DND-41 (cell line): ENCODE data around the gene ACKR3.

Experiments
- ATAC-seq: fragments of 200-7000 bp; cut with Tn5 transposase; 3 replicates; pipeline ENCODE4 v1.9.1; 2021; ENCODE audit warnings: low read depth; ENCODE audit not compliant: insufficient read depth
- DNase-seq: peaks from one replicate; pipeline ENCODE4 v3.0.0-alpha.2; 2020
- H2AFZ ChIP-seq: 2 replicates; pipeline ENCODE4 v1.6.0; 2012; ENCODE audit warnings: low read depth, low read length
- H3K27ac ChIP-seq: 2 replicates; pipeline ENCODE4 v1.5.1; 2012; ENCODE audit warnings: low read length, inconsistent platforms
- H3K27me3 ChIP-seq: fragments of 200-600 bp; sonication (generic); 2 replicates; pipeline ENCODE4 v1.6.0; 2012; ENCODE audit warnings: low read length, mild to moderate bottlenecking, inconsistent platforms; ENCODE audit not compliant: insufficient read depth, poor library complexity
- H3K36me3 ChIP-seq: 2 replicates; pipeline ENCODE4 v1.5.1; 2012; ENCODE audit warnings: low read length, inconsistent platforms; ENCODE audit not compliant: insufficient read depth
- H3K4me1 ChIP-seq: 2 replicates; pipeline ENCODE4 v1.5.1; 2012; ENCODE audit warnings: mild to moderate bottlenecking, low read length; ENCODE audit not compliant: insufficient read depth
- H3K4me2 ChIP-seq: 2 replicates; pipeline ENCODE4 v1.6.0; 2012; ENCODE audit warnings: mild to moderate bottlenecking, moderate library complexity, low read length, inconsistent platforms; ENCODE audit not compliant: insufficient read depth
- H3K4me3 ChIP-seq, 2 experiments: fragments of 200-600 bp in 1 of 2; shearing (Covaris generic) in 1 of 2; 2 replicates each; pipeline ENCODE4 v1.5.1; 2012 to 2016; ENCODE audit warnings: inconsistent platforms in 2 of 2, low read length in 2 of 2, mild to moderate bottlenecking in 2 of 2, low read depth in 1 of 2, moderate library complexity in 1 of 2
- H3K79me2 ChIP-seq: 2 replicates; pipeline ENCODE4 v1.6.0; 2012; ENCODE audit warnings: low read length, inconsistent platforms; ENCODE audit not compliant: insufficient read depth
- H3K9ac ChIP-seq: 2 replicates; pipeline ENCODE4 v1.6.0; 2012; ENCODE audit warnings: low read depth, mild to moderate bottlenecking, inconsistent platforms, low read length, moderate library complexity
- H3K9me3 ChIP-seq: 2 replicates; pipeline ENCODE4 v1.5.1; 2012; ENCODE audit warnings: low read length, moderate library complexity, mild to moderate bottlenecking, inconsistent platforms; ENCODE audit not compliant: insufficient read depth, severe bottlenecking
- H4K20me1 ChIP-seq: 2 replicates; pipeline ENCODE4 v1.6.0; 2012; ENCODE audit warnings: low read length; ENCODE audit not compliant: insufficient read depth
- CTCF ChIP-seq: IDR thresholded peaks from 2 replicates; pipeline ENCODE4 v1.5.1; 2012; ENCODE audit warnings: borderline replicate concordance, low read length, moderate library complexity, mild to moderate bottlenecking; ENCODE audit not compliant: poor library complexity, severe bottlenecking; ENCODE audit errors: extremely low read depth
- EZH2 ChIP-seq: IDR thresholded peaks from 3 replicates; pipeline ENCODE4 v1.6.1; 2012; ENCODE audit warnings: borderline replicate concordance, low read depth, mild to moderate bottlenecking, moderate library complexity, low read length, inconsistent platforms; ENCODE audit not compliant: severe bottlenecking

ACKR3 gene

GRCh38 chr2:236565879-236566402 lies 3.7 kb upstream of the ACKR3 start:
- Histone ChIP-seq H3K4me2 (no peak overlapping the region), H4K20me1 (no peaks in the 10 kb centered on the region), H3K36me3 (no peaks in the 10 kb centered on the region), H3K4me1 (peaks cover 19% of the 10 kb centered on the region), H3K9me3 (no peaks in the 10 kb centered on the region), H3K27ac (no peak overlapping the region), H3K79me2 (no peaks in the 10 kb centered on the region), H2AFZ (no peak overlapping the region), H3K4me3 (no peak overlapping the region), H3K9ac (no peak overlapping the region), H3K27me3 (no peaks in the 10 kb centered on the region)
- no peak for TF ChIP-seq CTCF
- TF ChIP-seq EZH2, result no peak
- no peak for DNase-seq
- no peak for ATAC-seq

GRCh38 chr2:236566596-236566995 lies 3.0 kb upstream of the ACKR3 start:
- no peaks in the 10 kb centered on the region for H3K9me3 ChIP-seq
- no peak overlapping the region for H3K4me2 ChIP-seq
- H3K9ac ChIP-seq, result no peak overlapping the region
- no peaks in the 10 kb centered on the region for H3K27me3 ChIP-seq
- TF ChIP-seq EZH2 (no peak), CTCF (no peak)
- H4K20me1 ChIP-seq, result no peaks in the 10 kb centered on the region
- H3K4me1 ChIP-seq, result peaks cover 19% of the 10 kb centered on the region
- H2AFZ ChIP-seq, result no peak overlapping the region
- H3K27ac ChIP-seq, result no peak overlapping the region
- no peaks in the 10 kb centered on the region for H3K79me2 ChIP-seq
- DNase-seq, result no peak
- H3K36me3 ChIP-seq, result no peaks in the 10 kb centered on the region
- no peak overlapping the region for H3K4me3 ChIP-seq
- ATAC-seq, result no peak

GRCh38 chr2:236568068-236568921 lies 1.3 kb upstream of the ACKR3 start:
- Histone ChIP-seq H4K20me1 (no peaks in the 10 kb centered on the region), H3K36me3 (no peaks in the 10 kb centered on the region), H3K9ac (no peak overlapping the region), H3K79me2 (no peaks in the 10 kb centered on the region), H3K9me3 (no peaks in the 10 kb centered on the region), H2AFZ (no peak overlapping the region), H3K4me1 (peaks cover 19% of the 10 kb centered on the region), H3K27me3 (no peaks in the 10 kb centered on the region), H3K27ac (no peak overlapping the region), H3K4me3 (no peak overlapping the region), H3K4me2 (no peak overlapping the region)
- no peak for TF ChIP-seq CTCF
- ATAC-seq, result no peak
- DNase-seq, result no peak
